Caco-2 (cell line): Measurements from ENCODE around the gene MAP10. TPM values are rescaled to one million over a fixed set of nuclear protein-coding genes. Genes with fewer than 3 reads are reported as not detected.

Experiments
- BruUV-seq: library from RNA; stranded (reverse); fragments of 400-500 nt; replicated peaks from 2 replicates; lab custom pipeline; 2021; lab: Mats Ljungman, UMichigan
- CTCF ChIA-PET: fragments of 300-600 bp; sonication (Branson Sonifier 250); formaldehyde crosslinking; loops from one replicate; lab custom pipeline; 2022; ENCODE audit warnings: antibody characterized with exemption; lab: Charles Lee
- POLR2A ChIA-PET: fragments of 300-600 bp; sonication (Branson Sonifier 250); formaldehyde crosslinking; loops from one replicate; lab custom pipeline; 2022; ENCODE audit warnings: antibody characterized with exemption; lab: Charles Lee
- DNase-seq, 2 experiments: peaks; one replicate each; pipeline versions ENCODE4 v3.0.0 to v3.0.0-alpha.2; 2020 to 2022
- H3K27me3 ChIP-seq: replicated peaks from 2 replicates; pipeline ENCODE4 v1.6.0; 2011; ENCODE audit warnings: low read length; ENCODE audit not compliant: control insufficient read depth, insufficient read depth
- H3K36me3 ChIP-seq: 2 replicates; pipeline ENCODE4 v1.5.1; 2011; ENCODE audit warnings: low read length; ENCODE audit not compliant: control insufficient read depth, insufficient read depth
- H3K4me1 ChIP-seq: fragments of 250-450 bp; sonication (Bioruptor Pico); 2 replicates; pipeline ENCODE4 v1.5.1; 2020; ENCODE audit warnings: mild to moderate bottlenecking
- H3K4me3 ChIP-seq: 2 replicates; pipeline ENCODE4 v1.5.1; 2011; ENCODE audit warnings: low read depth, mild to moderate bottlenecking, control low read depth, low read length
- H3K9me3 ChIP-seq: fragments of 250-450 bp; sonication (Bioruptor Pico); 2 replicates; pipeline ENCODE4 v1.5.1; 2020; ENCODE audit warnings: mild to moderate bottlenecking, moderate library complexity
- H3K27ac Mint-ChIP-seq: one replicate; pipeline ENCODE4 v1.8.0; 2022; ENCODE audit warnings: mixed read lengths; ENCODE audit not compliant: unreplicated experiment
- H3K27me3 Mint-ChIP-seq: one replicate; pipeline ENCODE4 v1.8.0; 2022; ENCODE audit warnings: mixed read lengths; ENCODE audit not compliant: insufficient read depth, unreplicated experiment
- H3K36me3 Mint-ChIP-seq: one replicate; pipeline ENCODE4 v1.8.0; 2022; ENCODE audit warnings: mild to moderate bottlenecking, mixed read lengths; ENCODE audit not compliant: insufficient read depth, unreplicated experiment
- H3K4me1 Mint-ChIP-seq: one replicate; pipeline ENCODE4 v1.8.0; 2022; ENCODE audit warnings: low read depth, mixed read lengths; ENCODE audit not compliant: unreplicated experiment
- H3K4me3 Mint-ChIP-seq: one replicate; pipeline ENCODE4 v1.8.0; 2022; ENCODE audit warnings: mild to moderate bottlenecking, moderate library complexity, mixed read lengths; ENCODE audit not compliant: unreplicated experiment
- H3K9me3 Mint-ChIP-seq: one replicate; pipeline ENCODE4 v1.8.0; 2022; ENCODE audit warnings: mixed read lengths; ENCODE audit not compliant: unreplicated experiment
- intact Hi-C: fragments of 100-400 bp; cut with micrococcal nuclease; formaldehyde crosslinking; loops from one replicate; pipeline ENCODE4 v1.10.0; 2022; ENCODE audit not compliant: unreplicated experiment
- total RNA-seq: library from RNA; stranded (reverse); gene quantifications from 2 replicates; pipeline ENCODE4 v1.2.3, GENCODE V29; 2022
- TF ChIP-seq, protein P1 (sequence below), 2 experiments: fragments of 200-600 bp in 1 of 2; IDR thresholded peaks; 1 replicate in 1 of 2; 2 replicates in 1 of 2; pipeline versions ENCODE4 v1.5.1 to v1.8.0; 2011 to 2022; ENCODE audit warnings: antibody characterized with exemption in 1 of 2, control low read depth in 1 of 2, inconsistent platforms in 1 of 2, low read depth in 1 of 2, low read length in 1 of 2, mild to moderate bottlenecking in 1 of 2, moderate library complexity in 1 of 2; ENCODE audit not compliant: insufficient read depth in 1 of 2, severe bottlenecking in 1 of 2, unreplicated experiment in 1 of 2

The MAP10 gene
- total RNA-seq, 1 experiment from 2014 or later, result not detected

- BruUV-seq, result no TSS peak
- Histone ChIP-seq H3K9me3 (no peaks in the 10 kb centered on the region), H3K36me3 (no peaks in the 10 kb centered on the region), H3K4me1 (no peaks in the 10 kb centered on the region), H3K27me3 (no peaks in the 10 kb centered on the region), H3K4me3 (no peak overlapping the region)
- H3K27ac Mint-ChIP-seq, result no peak overlapping the region
- CTCF ChIA-PET, result no interaction called here
- peaks cover 4% of the 10 kb centered on the region for H3K27me3 Mint-ChIP-seq
- POLR2A ChIA-PET, result no interaction called here
- intact Hi-C loops, result no loop called here
- no peaks in the 10 kb centered on the region for H3K9me3 Mint-ChIP-seq
- H3K4me3 Mint-ChIP-seq, result no peak overlapping the region
- TF ChIP-seq, protein P1, sequence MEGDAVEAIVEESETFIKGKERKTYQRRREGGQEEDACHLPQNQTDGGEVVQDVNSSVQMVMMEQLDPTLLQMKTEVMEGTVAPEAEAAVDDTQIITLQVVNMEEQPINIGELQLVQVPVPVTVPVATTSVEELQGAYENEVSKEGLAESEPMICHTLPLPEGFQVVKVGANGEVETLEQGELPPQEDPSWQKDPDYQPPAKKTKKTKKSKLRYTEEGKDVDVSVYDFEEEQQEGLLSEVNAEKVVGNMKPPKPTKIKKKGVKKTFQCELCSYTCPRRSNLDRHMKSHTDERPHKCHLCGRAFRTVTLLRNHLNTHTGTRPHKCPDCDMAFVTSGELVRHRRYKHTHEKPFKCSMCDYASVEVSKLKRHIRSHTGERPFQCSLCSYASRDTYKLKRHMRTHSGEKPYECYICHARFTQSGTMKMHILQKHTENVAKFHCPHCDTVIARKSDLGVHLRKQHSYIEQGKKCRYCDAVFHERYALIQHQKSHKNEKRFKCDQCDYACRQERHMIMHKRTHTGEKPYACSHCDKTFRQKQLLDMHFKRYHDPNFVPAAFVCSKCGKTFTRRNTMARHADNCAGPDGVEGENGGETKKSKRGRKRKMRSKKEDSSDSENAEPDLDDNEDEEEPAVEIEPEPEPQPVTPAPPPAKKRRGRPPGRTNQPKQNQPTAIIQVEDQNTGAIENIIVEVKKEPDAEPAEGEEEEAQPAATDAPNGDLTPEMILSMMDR (IDR thresholded peaks at IDR 0.05; ENCODE audit: insufficient read depth in 1 of 2, low read depth in 1 of 2, low read length in 1 of 2, severe bottlenecking in 1 of 2, unreplicated experiment in 1 of 2), result no peak
- H3K36me3 Mint-ChIP-seq, result no peaks in the 10 kb centered on the region
- no peaks in the 10 kb centered on the region for H3K4me1 Mint-ChIP-seq
- no peak for DNase-seq
Observed at GRCh38 chr1:232768793-232769192, 36.4 kb upstream of the MAP10 start.

- Histone ChIP-seq H3K9me3 (no peaks in the 10 kb centered on the region), H3K4me3 (no peak overlapping the region), H3K36me3 (no peaks in the 10 kb centered on the region), H3K4me1 (no peaks in the 10 kb centered on the region), H3K27me3 (no peaks in the 10 kb centered on the region)
- Mint-ChIP-seq H3K36me3 (no peaks in the 10 kb centered on the region), H3K4me1 (no peaks in the 10 kb centered on the region), H3K4me3 (no peak overlapping the region), H3K9me3 (no peaks in the 10 kb centered on the region), H3K27me3 (peaks cover 4% of the 10 kb centered on the region), H3K27ac (no peak overlapping the region)
- ChIA-PET CTCF (no interaction called here), POLR2A (no interaction called here)
- no TSS peak for BruUV-seq
- DNase-seq, result no peak
- TF ChIP-seq, protein P1 (IDR thresholded peaks at IDR 0.05; ENCODE audit: insufficient read depth in 1 of 2, low read depth in 1 of 2, low read length in 1 of 2, severe bottlenecking in 1 of 2, unreplicated experiment in 1 of 2), result no peak
- intact Hi-C loops, result no loop called here
Observed at GRCh38 chr1:232769733-232770132, 35.5 kb upstream of the MAP10 start.

GRCh38 chr1:232773752-232774151, 31.5 kb upstream of the MAP10 start:
- ChIA-PET POLR2A (no interaction called here), CTCF (no interaction called here)
- no TSS peak for BruUV-seq
- TF ChIP-seq, protein P1 (IDR thresholded peaks at IDR 0.05; ENCODE audit: insufficient read depth in 1 of 2, low read depth in 1 of 2, low read length in 1 of 2, severe bottlenecking in 1 of 2, unreplicated experiment in 1 of 2), result no peak
- Histone ChIP-seq H3K9me3 (no peaks in the 10 kb centered on the region), H3K27me3 (no peaks in the 10 kb centered on the region), H3K4me1 (no peaks in the 10 kb centered on the region), H3K4me3 (no peak overlapping the region), H3K36me3 (no peaks in the 10 kb centered on the region)
- H3K4me3 Mint-ChIP-seq, result no peak overlapping the region
- no peak for DNase-seq
- H3K27ac Mint-ChIP-seq, result no peak overlapping the region
- H3K9me3 Mint-ChIP-seq, result no peaks in the 10 kb centered on the region
- H3K4me1 Mint-ChIP-seq, result no peaks in the 10 kb centered on the region
- intact Hi-C loops, result no loop called here
- H3K27me3 Mint-ChIP-seq, result peaks cover 4% of the 10 kb centered on the region
- no peaks in the 10 kb centered on the region for H3K36me3 Mint-ChIP-seq
